ENCODE measurements around the gene STK24. TPM values are rescaled to one million over a fixed set of nuclear protein-coding genes. Genes with fewer than 3 reads are reported as not detected.

Gene STK24
- polyA plus RNA-seq, 1 of the 3 experiments (the other 2 are of a cell fraction) = 30.5 TPM

DNA sequence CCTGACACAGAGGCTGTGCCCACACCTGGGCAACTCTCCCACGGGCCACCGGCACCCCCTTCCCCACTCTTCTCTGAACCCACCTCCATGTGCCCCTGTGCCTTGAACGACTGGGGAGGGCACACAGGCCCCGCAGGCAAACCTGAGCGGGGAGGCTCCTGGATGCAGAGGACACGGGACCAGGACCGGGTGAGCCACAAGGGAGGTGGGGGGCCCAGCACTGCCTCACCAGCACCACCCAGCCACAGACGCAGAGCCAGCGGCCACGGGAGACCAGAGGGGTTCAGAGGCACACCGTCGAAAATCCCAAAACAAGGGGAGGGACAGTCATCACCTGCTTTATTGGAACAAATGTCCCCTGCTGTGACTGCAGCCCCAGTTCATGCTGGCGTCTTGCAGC is 49.4 kb downstream of the STK24 start:
- H3K9me2 ChIP-seq = no peaks in the 10 kb centered on the region
- H3K79me2 ChIP-seq (ENCODE audit: insufficient read depth) = peaks cover 100% of the 10 kb centered on the region
- no peaks in the 10 kb centered on the region for H3K27me3 ChIP-seq (ENCODE audit: insufficient read depth)
- peaks cover 0 to 26% of the 10 kb centered on the region in 2 experiments; a peak in 1 of 4 replicates for H3K4me1 ChIP-seq (ENCODE audit: control insufficient read depth in 1 of 2, insufficient read depth in 2 of 2, low read depth in 1 of 2, low read length in 1 of 2)
- no peaks in the 10 kb centered on the region for H3K36me3 ChIP-seq (replicated peaks in 1 of 2; ENCODE audit: control insufficient read depth in 1 of 2, insufficient read depth in 2 of 2, low read length in 1 of 2)
- peaks cover 3% of the 10 kb centered on the region for H3F3A ChIP-seq (replicated peaks; ENCODE audit: insufficient read depth)
- H3K9me3 ChIP-seq = no peaks in the 10 kb centered on the region
- H4K20me1 ChIP-seq (ENCODE audit: insufficient read depth) = peaks cover 97% of the 10 kb centered on the region
- no peak overlapping the region for H2AFZ ChIP-seq (ENCODE audit: low read depth)
- no peak overlapping the region for H3K4me2 ChIP-seq
- no peak overlapping the region for H3K4me3 ChIP-seq (ENCODE audit: low read depth in 2 of 2, low read length in 1 of 2)
- DNase-seq = no peak
- POLR2A ChIA-PET = interaction anchor here (0.6 kb wide), 1 partner anchor 87 kb away, joined by 6 read pairs; no protein-coding TSS in a partner anchor
- no peak overlapping the region for H3K9ac ChIP-seq
- no peak overlapping the region for H3K27ac ChIP-seq (ENCODE audit: low read depth in 2 of 2, low read length in 1 of 2)
- no peak for TF ChIP-seq POLR2AphosphoS5 (IDR thresholded peaks at IDR 0.05; ENCODE audit: low read depth, low read length)
- no peak for TF ChIP-seq NRF1 (IDR thresholded peaks at IDR 0.05; ENCODE audit: low read depth, low read length)
- no peak for TF ChIP-seq SMC3 (IDR thresholded peaks at IDR 0.05; ENCODE audit: low read depth, low read length)
- no peak for TF ChIP-seq MXI1 (IDR thresholded peaks at IDR 0.05; ENCODE audit: low read depth, low read length)
- TF ChIP-seq GATA2 (CRISPR knock-in tag; IDR thresholded peaks at IDR 0.05) = no peak
- TF ChIP-seq FOXM1 (IDR thresholded peaks at IDR 0.05; ENCODE audit: low read depth) = no peak
- no peak for TF ChIP-seq FOXJ3 (CRISPR knock-in tag; IDR thresholded peaks at IDR 0.05)
- TF ChIP-seq JUND (IDR thresholded peaks at IDR 0.05) = no peak
- no peak for TF ChIP-seq RCOR1 (IDR thresholded peaks at IDR 0.05; ENCODE audit: low read length)
- no peak for TF ChIP-seq GABPA (IDR thresholded peaks at IDR 0.05; ENCODE audit: low read depth)
- TF ChIP-seq, protein P1, sequence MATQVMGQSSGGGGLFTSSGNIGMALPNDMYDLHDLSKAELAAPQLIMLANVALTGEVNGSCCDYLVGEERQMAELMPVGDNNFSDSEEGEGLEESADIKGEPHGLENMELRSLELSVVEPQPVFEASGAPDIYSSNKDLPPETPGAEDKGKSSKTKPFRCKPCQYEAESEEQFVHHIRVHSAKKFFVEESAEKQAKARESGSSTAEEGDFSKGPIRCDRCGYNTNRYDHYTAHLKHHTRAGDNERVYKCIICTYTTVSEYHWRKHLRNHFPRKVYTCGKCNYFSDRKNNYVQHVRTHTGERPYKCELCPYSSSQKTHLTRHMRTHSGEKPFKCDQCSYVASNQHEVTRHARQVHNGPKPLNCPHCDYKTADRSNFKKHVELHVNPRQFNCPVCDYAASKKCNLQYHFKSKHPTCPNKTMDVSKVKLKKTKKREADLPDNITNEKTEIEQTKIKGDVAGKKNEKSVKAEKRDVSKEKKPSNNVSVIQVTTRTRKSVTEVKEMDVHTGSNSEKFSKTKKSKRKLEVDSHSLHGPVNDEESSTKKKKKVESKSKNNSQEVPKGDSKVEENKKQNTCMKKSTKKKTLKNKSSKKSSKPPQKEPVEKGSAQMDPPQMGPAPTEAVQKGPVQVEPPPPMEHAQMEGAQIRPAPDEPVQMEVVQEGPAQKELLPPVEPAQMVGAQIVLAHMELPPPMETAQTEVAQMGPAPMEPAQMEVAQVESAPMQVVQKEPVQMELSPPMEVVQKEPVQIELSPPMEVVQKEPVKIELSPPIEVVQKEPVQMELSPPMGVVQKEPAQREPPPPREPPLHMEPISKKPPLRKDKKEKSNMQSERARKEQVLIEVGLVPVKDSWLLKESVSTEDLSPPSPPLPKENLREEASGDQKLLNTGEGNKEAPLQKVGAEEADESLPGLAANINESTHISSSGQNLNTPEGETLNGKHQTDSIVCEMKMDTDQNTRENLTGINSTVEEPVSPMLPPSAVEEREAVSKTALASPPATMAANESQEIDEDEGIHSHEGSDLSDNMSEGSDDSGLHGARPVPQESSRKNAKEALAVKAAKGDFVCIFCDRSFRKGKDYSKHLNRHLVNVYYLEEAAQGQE (IDR thresholded peaks at IDR 0.05; ENCODE audit: low read depth, low read length) = no peak
- TF ChIP-seq, protein P2, sequence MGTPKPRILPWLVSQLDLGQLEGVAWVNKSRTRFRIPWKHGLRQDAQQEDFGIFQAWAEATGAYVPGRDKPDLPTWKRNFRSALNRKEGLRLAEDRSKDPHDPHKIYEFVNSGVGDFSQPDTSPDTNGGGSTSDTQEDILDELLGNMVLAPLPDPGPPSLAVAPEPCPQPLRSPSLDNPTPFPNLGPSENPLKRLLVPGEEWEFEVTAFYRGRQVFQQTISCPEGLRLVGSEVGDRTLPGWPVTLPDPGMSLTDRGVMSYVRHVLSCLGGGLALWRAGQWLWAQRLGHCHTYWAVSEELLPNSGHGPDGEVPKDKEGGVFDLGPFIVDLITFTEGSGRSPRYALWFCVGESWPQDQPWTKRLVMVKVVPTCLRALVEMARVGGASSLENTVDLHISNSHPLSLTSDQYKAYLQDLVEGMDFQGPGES (IDR thresholded peaks at IDR 0.05; ENCODE audit: low read depth, low read length) = no peak
- no peak for TF ChIP-seq FOSL2 (IDR thresholded peaks at IDR 0.05; ENCODE audit: borderline replicate concordance, low read depth)
- no peak for TF ChIP-seq TCF12 (IDR thresholded peaks at IDR 0.05)
- TF ChIP-seq, protein P3, sequence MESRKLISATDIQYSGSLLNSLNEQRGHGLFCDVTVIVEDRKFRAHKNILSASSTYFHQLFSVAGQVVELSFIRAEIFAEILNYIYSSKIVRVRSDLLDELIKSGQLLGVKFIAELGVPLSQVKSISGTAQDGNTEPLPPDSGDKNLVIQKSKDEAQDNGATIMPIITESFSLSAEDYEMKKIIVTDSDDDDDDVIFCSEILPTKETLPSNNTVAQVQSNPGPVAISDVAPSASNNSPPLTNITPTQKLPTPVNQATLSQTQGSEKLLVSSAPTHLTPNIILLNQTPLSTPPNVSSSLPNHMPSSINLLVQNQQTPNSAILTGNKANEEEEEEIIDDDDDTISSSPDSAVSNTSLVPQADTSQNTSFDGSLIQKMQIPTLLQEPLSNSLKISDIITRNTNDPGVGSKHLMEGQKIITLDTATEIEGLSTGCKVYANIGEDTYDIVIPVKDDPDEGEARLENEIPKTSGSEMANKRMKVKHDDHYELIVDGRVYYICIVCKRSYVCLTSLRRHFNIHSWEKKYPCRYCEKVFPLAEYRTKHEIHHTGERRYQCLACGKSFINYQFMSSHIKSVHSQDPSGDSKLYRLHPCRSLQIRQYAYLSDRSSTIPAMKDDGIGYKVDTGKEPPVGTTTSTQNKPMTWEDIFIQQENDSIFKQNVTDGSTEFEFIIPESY (IDR thresholded peaks at IDR 0.05; ENCODE audit: borderline replicate concordance, low read depth) = no peak
- TF ChIP-seq CHD2 (IDR thresholded peaks at IDR 0.05; ENCODE audit: low read length, partially characterized antibody) = no peak
- no peak for TF ChIP-seq NFIC (IDR thresholded peaks at IDR 0.05; ENCODE audit: borderline replicate concordance)
- TF ChIP-seq, protein P4, sequence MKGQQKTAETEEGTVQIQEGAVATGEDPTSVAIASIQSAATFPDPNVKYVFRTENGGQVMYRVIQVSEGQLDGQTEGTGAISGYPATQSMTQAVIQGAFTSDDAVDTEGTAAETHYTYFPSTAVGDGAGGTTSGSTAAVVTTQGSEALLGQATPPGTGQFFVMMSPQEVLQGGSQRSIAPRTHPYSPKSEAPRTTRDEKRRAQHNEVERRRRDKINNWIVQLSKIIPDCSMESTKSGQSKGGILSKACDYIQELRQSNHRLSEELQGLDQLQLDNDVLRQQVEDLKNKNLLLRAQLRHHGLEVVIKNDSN (IDR thresholded peaks at IDR 0.05; ENCODE audit: borderline replicate concordance, low read depth) = no peak
- 100% methylated on average over 2 of the region's 13 CpGs for WGBS (ENCODE audit: low lambda C conversion rate)
- CTCF ChIA-PET = no interaction called here
